ENCODE measurements around the gene POPDC2.

DNA sequence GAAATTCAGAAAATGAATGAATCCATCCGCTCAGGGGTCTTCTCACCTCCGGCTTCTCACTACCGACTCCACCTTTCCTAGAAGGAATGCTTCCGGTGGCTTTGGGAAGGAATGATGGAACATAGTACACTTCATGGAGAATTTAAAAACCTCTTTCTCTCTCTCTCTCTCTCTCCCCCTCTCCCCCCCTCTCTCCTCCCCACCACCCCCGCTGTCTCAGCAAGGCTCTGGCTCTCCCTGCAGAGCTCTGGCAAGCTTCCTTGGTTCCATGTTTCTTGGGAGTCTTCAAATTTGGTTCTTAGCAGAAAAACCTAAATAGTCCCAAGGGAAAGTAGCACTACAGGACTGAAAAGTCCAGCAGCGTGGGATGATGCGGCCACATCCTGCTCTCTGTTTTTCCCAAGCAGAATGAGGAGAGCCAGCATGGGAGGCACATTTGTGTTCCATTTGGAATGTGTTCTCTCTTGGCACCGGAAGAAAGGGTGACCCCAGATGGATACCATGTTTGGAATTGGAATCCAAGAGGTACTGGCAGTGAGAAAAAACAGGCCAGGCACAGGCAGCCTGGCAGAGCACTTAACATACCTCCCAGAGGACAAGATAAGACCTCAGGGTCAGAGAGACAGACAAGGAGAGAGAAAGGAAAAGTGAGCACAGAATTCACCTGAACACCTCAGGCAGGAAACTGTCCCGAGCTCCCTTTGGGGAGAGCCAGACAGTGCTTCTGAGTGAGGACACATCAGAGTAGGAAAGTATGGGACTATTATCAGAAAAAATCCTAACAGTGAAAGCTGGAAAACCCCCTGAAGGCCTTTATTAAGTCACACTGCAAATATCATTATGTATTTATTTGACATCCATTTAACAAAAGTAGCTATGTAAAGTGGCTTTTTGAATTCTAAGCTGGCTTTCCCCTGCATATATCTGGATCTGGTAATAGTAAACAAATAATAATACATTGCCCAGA, at the start of gene POPDC2:
- no peak for TF ChIP-seq SMC3 (IDR thresholded peaks at IDR 0.05; ENCODE audit: low read depth, low read length)
- no peak for TF ChIP-seq POLR2A (IDR thresholded peaks at IDR 0.05; ENCODE audit: low read depth, low read length)
- TF ChIP-seq RAD21 (IDR thresholded peaks at IDR 0.05; ENCODE audit: low read length) = no peak
- no peak for TF ChIP-seq MAFK (IDR thresholded peaks at IDR 0.05; ENCODE audit: low read depth, low read length)
- TF ChIP-seq, protein P1, sequence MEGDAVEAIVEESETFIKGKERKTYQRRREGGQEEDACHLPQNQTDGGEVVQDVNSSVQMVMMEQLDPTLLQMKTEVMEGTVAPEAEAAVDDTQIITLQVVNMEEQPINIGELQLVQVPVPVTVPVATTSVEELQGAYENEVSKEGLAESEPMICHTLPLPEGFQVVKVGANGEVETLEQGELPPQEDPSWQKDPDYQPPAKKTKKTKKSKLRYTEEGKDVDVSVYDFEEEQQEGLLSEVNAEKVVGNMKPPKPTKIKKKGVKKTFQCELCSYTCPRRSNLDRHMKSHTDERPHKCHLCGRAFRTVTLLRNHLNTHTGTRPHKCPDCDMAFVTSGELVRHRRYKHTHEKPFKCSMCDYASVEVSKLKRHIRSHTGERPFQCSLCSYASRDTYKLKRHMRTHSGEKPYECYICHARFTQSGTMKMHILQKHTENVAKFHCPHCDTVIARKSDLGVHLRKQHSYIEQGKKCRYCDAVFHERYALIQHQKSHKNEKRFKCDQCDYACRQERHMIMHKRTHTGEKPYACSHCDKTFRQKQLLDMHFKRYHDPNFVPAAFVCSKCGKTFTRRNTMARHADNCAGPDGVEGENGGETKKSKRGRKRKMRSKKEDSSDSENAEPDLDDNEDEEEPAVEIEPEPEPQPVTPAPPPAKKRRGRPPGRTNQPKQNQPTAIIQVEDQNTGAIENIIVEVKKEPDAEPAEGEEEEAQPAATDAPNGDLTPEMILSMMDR (conservative IDR thresholded peaks at IDR 0.05; ENCODE audit: low read depth, low read length) = no peak
- TF ChIP-seq BHLHE40 (IDR thresholded peaks at IDR 0.05; ENCODE audit: low read depth, low read length) = no peak
